Body of pancreas (tissue), 4 donors: ENCODE measurements around the gene ZBTB11. TPM values are rescaled to one million over a fixed set of nuclear protein-coding genes. Genes with fewer than 3 reads are reported as not detected.

Experiments
- ATAC-seq: fragments of 150-250 bp; one replicate; pipeline ENCODE4 v1.9.1; 2016
- DNase-seq, 4 donors: peaks; one replicate each; pipeline ENCODE4 v3.0.0-alpha.2; 2019
- H3K27ac ChIP-seq, 4 donors: fragments of 200-600 bp; sonication (generic); 1 replicate in 3 of 4; 2 replicates in 1 of 4; pipeline versions ENCODE4 v1.5.1 to v1.6.1; 2016 to 2019; ENCODE audit warnings: mild to moderate bottlenecking in 1 of 4, mixed read lengths in 1 of 4, moderate library complexity in 1 of 4
- H3K27me3 ChIP-seq, 2 donors: fragments of 200-600 bp; sonication (generic); one replicate each; pipeline ENCODE4 v1.6.0; 2016; ENCODE audit warnings: mild to moderate bottlenecking in 1 of 2
- H3K36me3 ChIP-seq, 2 donors: fragments of 200-600 bp; sonication (generic); replicated peaks in 1 of 2; 2 replicates each; pipeline ENCODE4 v1.5.1; 2016; ENCODE audit warnings: low read depth in 2 of 2; ENCODE audit not compliant: insufficient read depth in 1 of 2
- H3K4me1 ChIP-seq: fragments of 200-600 bp; sonication (generic); one replicate; pipeline ENCODE4 v1.6.0; 2016
- H3K4me3 ChIP-seq, 2 donors: fragments of 200-600 bp; sonication (generic); 1 replicate in 1 of 2; 2 replicates in 1 of 2; pipeline ENCODE4 v1.5.1; 2016 to 2019
- H3K9me3 ChIP-seq, 3 donors: fragments of 200-600 bp; sonication (generic); 1 replicate in 2 of 3; 2 replicates in 1 of 3; pipeline ENCODE4 v1.5.1; 2016
- CTCF ChIP-seq, 7 experiments: fragments of 450-650 bp in 4 of 7; fragments of 200-600 bp in 3 of 7; sonication (generic) in 3 of 7; IDR thresholded peaks; one replicate each; pipeline ENCODE4 v1.5.1; 2016 to 2019; ENCODE audit warnings: antibody characterized with exemption in 7 of 7
- POLR2A ChIP-seq, 3 donors: fragments of 450-650 bp; IDR thresholded peaks; one replicate each; pipeline ENCODE4 v1.6.1; 2016; ENCODE audit warnings: antibody characterized with exemption in 3 of 3, mild to moderate bottlenecking in 2 of 3
- WGBS, 2 donors: methylation state at CpG; one replicate each; pipeline ENCODE4 v1.1.5; 2017; 5-methylcytosine and 5-hydroxymethylcytosine counted together
- intact Hi-C: fragments of 100-400 bp; cut with DNase I; formaldehyde crosslinking; loops from one replicate; pipeline ENCODE4 v1.15.1; 2023
- total RNA-seq, 2 donors: library from RNA; depleted of rRNA; stranded (reverse); fragments of >200 nt; gene quantifications; one replicate each; pipeline ENCODE4 v1.1.0, GENCODE V29; 2016

The ZBTB11 gene
- total RNA-seq, 2 donors from 2014 or later, result 11.5 to 20.5 TPM

DNA sequence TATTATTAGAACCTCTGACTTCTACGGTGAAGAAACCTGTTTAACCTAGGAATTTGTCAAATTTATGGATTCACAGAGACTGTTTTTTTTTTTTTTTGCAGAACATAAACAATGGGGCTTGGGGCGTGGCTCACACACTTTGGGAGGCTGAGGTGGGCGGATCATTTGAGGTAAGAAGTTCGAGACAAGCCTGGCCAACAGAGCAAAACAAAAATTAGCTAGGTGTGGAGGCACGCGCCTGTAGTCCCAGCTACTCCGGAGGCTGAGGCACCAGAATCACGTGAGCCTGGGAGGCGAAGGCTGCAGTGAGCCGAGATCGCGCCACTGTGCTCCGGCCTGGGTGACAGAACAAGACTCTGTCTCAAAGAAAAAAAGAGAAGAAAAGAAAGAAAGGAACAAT, 3.0 kb downstream of the ZBTB11 start:
- no peaks in the 10 kb centered on the region for H3K9me3 ChIP-seq
- no peak for DNase-seq
- H3K4me1 ChIP-seq, result peaks cover 20% of the 10 kb centered on the region
- TF ChIP-seq CTCF (IDR thresholded peaks at IDR 0.05) (no peak), POLR2A (IDR thresholded peaks at IDR 0.05) (no peak)
- no peak for ATAC-seq
- H3K27me3 ChIP-seq, result no peaks in the 10 kb centered on the region
- peaks cover 0 to 6% of the 10 kb centered on the region in 2 donors for H3K36me3 ChIP-seq
- intact Hi-C loops, result no loop called here
- H3K27ac ChIP-seq, result no peak overlapping the region
- H3K4me3 ChIP-seq, result no peak overlapping the region
- 90% methylated on average over 13 of the region's 13 CpGs for WGBS, 2 donors

DNA sequence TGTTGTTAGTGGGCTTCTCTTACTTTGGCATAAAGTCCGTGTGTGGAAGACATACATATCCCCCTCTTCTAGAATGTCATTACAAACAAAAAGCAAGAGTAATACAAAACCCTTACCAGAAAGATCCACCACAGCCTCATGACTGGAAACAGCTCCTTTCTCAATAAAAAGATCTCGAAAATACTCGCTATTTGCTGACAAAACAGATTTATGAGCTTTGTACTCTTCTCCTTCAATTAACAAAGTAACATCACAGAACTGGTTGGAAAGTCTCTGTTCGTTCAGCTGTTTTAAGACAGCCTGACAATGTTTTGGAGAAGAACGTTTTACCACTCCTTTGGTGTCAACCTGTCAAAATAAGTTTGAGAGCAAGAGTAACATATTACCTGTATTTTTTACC, 5.9 kb downstream of the ZBTB11 start:
- ATAC-seq (no peak), DNase-seq (no peak)
- 83 to 89% methylated on average over 5 of the region's 5 CpGs for WGBS, 2 donors
- H3K36me3 ChIP-seq, result peaks cover 0 to 7% of the 10 kb centered on the region in 2 donors
- no peaks in the 10 kb centered on the region for H3K27me3 ChIP-seq
- no peak overlapping the region for H3K27ac ChIP-seq
- H3K4me3 ChIP-seq, result no peak overlapping the region
- TF ChIP-seq CTCF (IDR thresholded peaks at IDR 0.05) (no peak), POLR2A (IDR thresholded peaks at IDR 0.05) (no peak)
- intact Hi-C loops, result no loop called here
- H3K9me3 ChIP-seq, result no peaks in the 10 kb centered on the region
- peaks cover 8% of the 10 kb centered on the region for H3K4me1 ChIP-seq

DNA sequence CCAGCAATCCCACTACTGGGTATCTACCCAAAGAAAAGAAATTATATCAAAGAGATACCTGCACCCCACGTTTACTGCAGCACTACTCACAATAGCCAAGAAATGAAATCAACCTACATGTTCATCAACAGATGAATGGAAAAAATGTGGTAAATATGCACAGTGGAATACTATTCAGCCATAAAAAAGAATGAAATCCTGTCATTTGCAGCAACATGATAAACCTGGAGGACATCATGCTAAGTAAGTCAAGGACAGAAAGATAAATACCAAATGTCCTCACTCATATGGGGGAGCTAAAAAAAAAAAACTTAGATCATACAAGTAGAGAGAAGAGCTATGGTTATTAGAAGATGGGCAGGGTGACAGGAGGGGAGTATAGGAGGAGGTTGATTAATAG, 9.1 kb downstream of the ZBTB11 start:
- Histone ChIP-seq H3K4me1 (no peaks in the 10 kb centered on the region), H3K27me3 (no peaks in the 10 kb centered on the region), H3K9me3 (no peaks in the 10 kb centered on the region), H3K27ac (no peak overlapping the region), H3K4me3 (no peak overlapping the region), H3K36me3 (peaks cover 0 to 23% of the 10 kb centered on the region in 2 donors)
- intact Hi-C loops, result no loop called here
- ATAC-seq (no peak), DNase-seq (no peak)
- WGBS, 2 donors, result 88 to 100% methylated on average over 1 of the region's 1 CpG
- TF ChIP-seq POLR2A (IDR thresholded peaks at IDR 0.05) (no peak), CTCF (IDR thresholded peaks at IDR 0.05) (no peak)

DNA sequence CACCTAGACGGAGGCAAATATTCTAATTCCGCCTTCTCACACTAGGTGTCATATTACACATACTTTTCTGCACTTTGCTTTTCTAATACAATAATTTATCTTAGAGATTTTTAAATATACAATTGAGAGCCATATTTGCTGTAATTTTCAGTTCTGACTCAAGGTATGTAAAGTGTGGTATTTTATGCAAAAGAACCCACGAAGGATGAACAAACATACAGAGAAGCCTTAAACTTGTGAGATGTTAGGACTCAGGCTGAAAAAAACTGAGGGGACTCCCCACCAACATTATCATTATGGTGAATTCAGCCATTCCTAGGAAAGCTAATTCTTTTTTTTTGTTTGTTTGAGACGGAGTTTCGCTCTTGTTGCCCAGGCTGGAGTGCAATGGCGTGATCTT, 9.6 kb downstream of the ZBTB11 start:
- TF ChIP-seq POLR2A (IDR thresholded peaks at IDR 0.05) (no peak), CTCF (IDR thresholded peaks at IDR 0.05) (no peak)
- Histone ChIP-seq H3K4me3 (no peak overlapping the region), H3K27ac (no peak overlapping the region), H3K4me1 (no peaks in the 10 kb centered on the region), H3K36me3 (peaks cover 0 to 23% of the 10 kb centered on the region in 2 donors), H3K9me3 (no peaks in the 10 kb centered on the region), H3K27me3 (no peaks in the 10 kb centered on the region)
- intact Hi-C loops, result no loop called here
- no peak for DNase-seq
- ATAC-seq, result no peak
- WGBS, 2 donors, result 90% methylated on average over 6 of the region's 6 CpGs

- no peak for DNase-seq
- Histone ChIP-seq H3K27ac (no peak overlapping the region), H3K9me3 (no peaks in the 10 kb centered on the region), H3K4me1 (no peaks in the 10 kb centered on the region), H3K36me3 (peaks cover 0 to 22% of the 10 kb centered on the region in 2 donors), H3K4me3 (no peak overlapping the region), H3K27me3 (no peaks in the 10 kb centered on the region)
- intact Hi-C loops, result no loop called here
- no peak for ATAC-seq
- TF ChIP-seq POLR2A (IDR thresholded peaks at IDR 0.05) (no peak), CTCF (IDR thresholded peaks at IDR 0.05) (no peak)
These were observed 11.1 kb downstream of the ZBTB11 start for GRCh38 chr3:101665851-101666250.
